Lung (tissue), 12 donors: ENCODE results near the gene PRCC. TPM values are rescaled to one million over a fixed set of nuclear protein-coding genes. Genes with fewer than 3 reads are reported as not detected.

Source experiments
- ATAC-seq: fragments of 200-7000 bp; cut with Tn5 transposase; one replicate; pipeline ENCODE4 v1.9.1; 2020; ENCODE audit warnings: moderate number of reproducible peaks; ENCODE audit not compliant: insufficient read depth, low FRiP score
- DNase-seq, 3 donors: peaks; one replicate each; pipeline ENCODE4 v3.0.0-alpha.2; 2013 to 2017
- H3K27ac ChIP-seq, 2 donors: one replicate each; pipeline ENCODE4 v1.5.1; 2013; ENCODE audit warnings: mild to moderate bottlenecking in 2 of 2, moderate library complexity in 2 of 2, control low read depth in 1 of 2, inconsistent platforms in 1 of 2, low read depth in 1 of 2, low read length in 1 of 2
- H3K27me3 ChIP-seq, 3 donors: one replicate each; pipeline ENCODE4 v1.5.1; 2013; ENCODE audit warnings: low read length in 2 of 3; ENCODE audit not compliant: control insufficient read depth in 3 of 3, insufficient read depth in 3 of 3
- H3K36me3 ChIP-seq, 4 donors: one replicate each; pipeline ENCODE4 v1.5.1; 2013; ENCODE audit warnings: low read length in 4 of 4, mild to moderate bottlenecking in 1 of 4, moderate library complexity in 1 of 4; ENCODE audit not compliant: control insufficient read depth in 4 of 4, insufficient read depth in 4 of 4
- H3K4me1 ChIP-seq, 5 donors: one replicate each; pipeline ENCODE4 v1.5.1; 2013; ENCODE audit warnings: low read length in 5 of 5, mild to moderate bottlenecking in 2 of 5, moderate library complexity in 1 of 5; ENCODE audit not compliant: control insufficient read depth in 5 of 5, insufficient read depth in 5 of 5
- H3K4me3 ChIP-seq: one replicate; pipeline ENCODE4 v1.5.1; 2013; ENCODE audit warnings: mild to moderate bottlenecking, control low read depth, moderate library complexity
- H3K9ac ChIP-seq, 2 donors: one replicate each; pipeline ENCODE4 v1.5.1; 2013; ENCODE audit warnings: low read length in 2 of 2, control low read depth in 1 of 2; ENCODE audit not compliant: insufficient read depth in 1 of 2
- H3K9me3 ChIP-seq, 4 donors: one replicate each; pipeline ENCODE4 v1.5.1; 2013; ENCODE audit warnings: low read length in 3 of 4, mild to moderate bottlenecking in 1 of 4, moderate library complexity in 1 of 4; ENCODE audit not compliant: control insufficient read depth in 4 of 4, insufficient read depth in 3 of 4
- WGBS, 2 donors: extraction: QIAGEN DNeasy Blood & Tissue Kit; methylation state at CpG; one replicate each; pipeline ENCODE4 v1.1.7; 2013; 5-methylcytosine and 5-hydroxymethylcytosine counted together
- polyA plus RNA-seq, 2 donors: library from polyadenylated mRNA; stranded (reverse); fragments of 200-250 nt; gene quantifications; one replicate each; pipeline ENCODE4 v1.2.1, GENCODE V29; 2013
- total RNA-seq, 2 donors: library from RNA; depleted of rRNA in 1 of 2; stranded (reverse); fragments of >200 nt in 1 of 2; gene quantifications; one replicate each; pipeline ENCODE4 v1.2.1, GENCODE V29; 2014 to 2021
- TF ChIP-seq, protein P1 (sequence below): IDR thresholded peaks from 2 replicates; pipeline ENCODE4 v1.5.1; 2012; ENCODE audit warnings: mild to moderate bottlenecking; ENCODE audit errors: control extremely low read depth, extremely low read depth
- donor health status: control.
- donor health status: control.
- donor health status: Bipolar disorder and iron deficiency.
- donor health status: healthy.
- donor health status: DM: yes; HTN: yes; CAD: no.

The PRCC gene
- total and polyA plus RNA-seq, 4 donors: 36.2 to 52.7 (median 39.3) TPM

DNA sequence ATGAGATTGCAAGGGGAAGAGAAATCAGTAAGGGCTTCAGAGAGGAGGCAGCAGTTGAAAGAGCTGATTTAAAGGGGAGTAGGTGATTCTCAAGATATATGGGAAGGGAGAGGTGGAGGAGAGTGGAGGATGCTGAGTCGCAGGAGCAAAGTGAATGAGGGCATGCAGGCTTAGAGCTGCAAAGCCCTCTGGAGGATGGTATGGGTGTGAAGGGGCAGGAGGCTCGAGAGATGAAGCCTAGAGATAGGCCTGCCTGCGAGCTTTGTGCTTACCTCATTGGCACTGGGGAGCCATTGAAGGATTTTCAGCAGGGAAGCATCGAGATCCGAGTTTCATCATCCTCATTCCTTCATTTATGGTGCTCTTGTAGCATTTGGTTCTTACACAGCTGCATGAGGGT is 65.1 kb downstream of the PRCC start:
- Histone ChIP-seq H3K9ac (no peak overlapping the region), H3K4me1 (no peaks in the 10 kb centered on the region), H3K27me3 (peaks cover 0 to 31% (median 27%) of the 10 kb centered on the region in 3 donors), H3K27ac (no peak overlapping the region), H3K36me3 (no peaks in the 10 kb centered on the region), H3K4me3 (no peak overlapping the region), H3K9me3 (no peaks in the 10 kb centered on the region)
- ATAC-seq (no peak), DNase-seq (no peak)
- 71 to 76% methylated on average over 5 of the region's 5 CpGs for WGBS, 2 donors
- TF ChIP-seq, protein P1, sequence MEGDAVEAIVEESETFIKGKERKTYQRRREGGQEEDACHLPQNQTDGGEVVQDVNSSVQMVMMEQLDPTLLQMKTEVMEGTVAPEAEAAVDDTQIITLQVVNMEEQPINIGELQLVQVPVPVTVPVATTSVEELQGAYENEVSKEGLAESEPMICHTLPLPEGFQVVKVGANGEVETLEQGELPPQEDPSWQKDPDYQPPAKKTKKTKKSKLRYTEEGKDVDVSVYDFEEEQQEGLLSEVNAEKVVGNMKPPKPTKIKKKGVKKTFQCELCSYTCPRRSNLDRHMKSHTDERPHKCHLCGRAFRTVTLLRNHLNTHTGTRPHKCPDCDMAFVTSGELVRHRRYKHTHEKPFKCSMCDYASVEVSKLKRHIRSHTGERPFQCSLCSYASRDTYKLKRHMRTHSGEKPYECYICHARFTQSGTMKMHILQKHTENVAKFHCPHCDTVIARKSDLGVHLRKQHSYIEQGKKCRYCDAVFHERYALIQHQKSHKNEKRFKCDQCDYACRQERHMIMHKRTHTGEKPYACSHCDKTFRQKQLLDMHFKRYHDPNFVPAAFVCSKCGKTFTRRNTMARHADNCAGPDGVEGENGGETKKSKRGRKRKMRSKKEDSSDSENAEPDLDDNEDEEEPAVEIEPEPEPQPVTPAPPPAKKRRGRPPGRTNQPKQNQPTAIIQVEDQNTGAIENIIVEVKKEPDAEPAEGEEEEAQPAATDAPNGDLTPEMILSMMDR: no peak

DNA sequence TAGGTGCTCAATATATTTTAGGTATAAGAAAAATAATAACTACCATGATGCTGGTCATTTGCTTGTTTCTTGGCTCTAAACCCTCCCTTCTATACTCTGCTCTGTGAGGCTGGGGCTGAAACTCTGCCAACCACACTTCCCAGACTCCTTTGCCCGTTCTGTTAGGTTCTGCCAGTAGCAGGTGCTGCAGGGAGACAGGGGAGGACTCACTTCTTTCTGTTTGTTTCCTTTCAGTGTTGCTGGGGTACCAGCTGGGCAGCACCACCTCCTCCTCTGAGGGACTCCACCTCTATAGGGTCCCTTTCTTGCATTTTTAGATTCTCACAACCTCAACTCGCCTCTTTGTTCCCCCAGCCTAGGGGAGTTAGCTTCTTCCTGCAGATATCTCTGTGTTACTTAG is 66.3 kb downstream of the PRCC start:
- Histone ChIP-seq H3K4me1 (no peaks in the 10 kb centered on the region), H3K4me3 (no peak overlapping the region), H3K9me3 (no peaks in the 10 kb centered on the region), H3K36me3 (no peaks in the 10 kb centered on the region), H3K27ac (no peak overlapping the region), H3K9ac (no peak overlapping the region), H3K27me3 (peaks cover 0 to 31% (median 27%) of the 10 kb centered on the region in 3 donors)
- DNase-seq: no peak
- TF ChIP-seq, protein P1: no peak
- WGBS, 2 donors: 52 to 60% methylated on average over 2 of the region's 2 CpGs
- ATAC-seq: no peak

DNA sequence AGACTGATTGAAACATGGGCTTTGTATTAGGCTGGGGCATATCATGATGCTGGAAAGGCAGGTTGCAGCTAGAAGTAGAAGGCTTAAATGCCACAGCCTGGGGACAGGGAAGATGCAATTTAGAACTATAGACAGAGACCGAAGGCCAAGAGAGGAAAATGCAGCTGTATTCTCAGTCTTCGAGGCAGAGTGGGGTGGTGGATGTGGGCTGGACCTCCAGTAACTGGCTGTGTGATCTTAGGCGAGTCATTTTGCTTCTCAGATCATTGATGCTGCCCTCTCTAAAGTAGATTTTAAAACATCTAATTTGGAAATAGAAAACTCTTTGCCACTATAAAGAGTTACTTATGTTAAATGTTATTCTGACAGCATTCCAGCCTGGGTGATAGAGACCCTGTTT is 67.0 kb downstream of the PRCC start:
- 78 to 92% methylated on average over 3 of the region's 3 CpGs for WGBS, 2 donors
- H3K4me1 ChIP-seq: no peaks in the 10 kb centered on the region
- no peaks in the 10 kb centered on the region for H3K36me3 ChIP-seq
- no peak overlapping the region for H3K27ac ChIP-seq
- TF ChIP-seq, protein P1: no peak
- DNase-seq (no peak), ATAC-seq (no peak)
- H3K27me3 ChIP-seq: peaks cover 0 to 31% (median 25%) of the 10 kb centered on the region in 3 donors
- no peaks in the 10 kb centered on the region for H3K9me3 ChIP-seq
- H3K9ac ChIP-seq: no peak overlapping the region
- H3K4me3 ChIP-seq: no peak overlapping the region

DNA sequence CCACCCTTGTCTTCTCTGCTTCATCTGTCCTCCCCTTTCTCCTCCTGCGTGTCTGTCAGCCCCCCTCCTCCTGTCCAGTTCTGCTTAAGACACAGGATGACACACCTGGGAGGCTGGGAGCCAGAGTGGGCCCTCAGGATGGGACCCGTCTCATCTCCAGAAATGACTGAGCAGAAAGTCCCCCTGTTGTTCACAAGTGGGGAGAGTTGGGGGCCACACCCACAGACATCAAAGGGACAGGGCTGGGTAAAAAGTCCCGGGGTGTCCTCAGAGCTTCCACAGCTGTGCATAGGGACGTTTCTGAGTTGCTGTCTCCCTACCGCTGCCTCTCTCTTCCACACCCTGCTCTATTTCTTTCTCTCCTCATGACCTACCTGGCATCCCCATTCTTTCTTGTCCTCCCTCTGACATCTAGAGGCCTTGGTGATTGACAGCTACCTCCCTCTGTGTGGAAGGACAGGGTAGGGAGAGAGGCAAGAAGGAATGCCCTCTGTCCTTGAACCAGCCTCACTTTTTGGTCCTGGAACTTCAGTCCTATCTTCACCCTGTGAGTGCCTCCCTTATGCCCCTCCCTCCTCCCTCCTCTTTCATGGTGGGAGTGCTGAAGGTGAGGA is 68.8 kb downstream of the PRCC start:
- no peak for ATAC-seq
- WGBS, 2 donors: 53 to 68% methylated on average over 5 of the region's 5 CpGs

More for the DNA sequence above, 68.8 kb downstream of the PRCC start:
- H3K4me3 ChIP-seq: no peak overlapping the region
- no peak overlapping the region for H3K27ac ChIP-seq
- H3K36me3 ChIP-seq: no peaks in the 10 kb centered on the region
- H3K9ac ChIP-seq: no peak overlapping the region
- no peaks in the 10 kb centered on the region for H3K9me3 ChIP-seq
- H3K27me3 ChIP-seq: peaks cover 0 to 34% (median 23%) of the 10 kb centered on the region in 3 donors
- TF ChIP-seq, protein P1: no peak
- H3K4me1 ChIP-seq: no peaks in the 10 kb centered on the region
- no peak for DNase-seq
